ENCODE data around the gene RGL3. TPM values are rescaled to one million over a fixed set of nuclear protein-coding genes. Genes with fewer than 3 reads are reported as not detected.
A peak's percentile ranks its signal among the peaks of the same experiment; 100 is the strongest.

Gene RGL3
- total and polyA plus RNA-seq, 9 of the 15 experiments (the other 6 are each of a cell fraction or from before 2014, with no cell fraction given), result 0.12 to 0.61 (median 0.32) TPM; not detected in 4

- 0 out of 2 replicates have a peak, but pooled peaks have one; percentile 11 for TF ChIP-seq SMARCE1 (IDR thresholded peaks at IDR 0.05)
- 0 out of 4 replicates have a peak, but pooled peaks of 1 of the 2 experiments have one; percentile 16 for TF ChIP-seq TRIM24 (IDR thresholded peaks at IDR 0.05)
- TF ChIP-seq ZNF316 (IDR thresholded peaks at IDR 0.05), result peak; percentile 38; the same call in 1 of the 2 replicates
- TF ChIP-seq PURB (CRISPR knock-in tag; IDR thresholded peaks at IDR 0.05; ENCODE audit: low read depth), result no peak
- TF ChIP-seq SAP30 (IDR thresholded peaks at IDR 0.05; ENCODE audit: borderline replicate concordance, insufficient read depth, low read depth, low read length, poor library complexity, severe bottlenecking), result no peak
- TF ChIP-seq TEAD1 (CRISPR knock-in tag; IDR thresholded peaks at IDR 0.05), result no peak
- TF ChIP-seq DEAF1 (CRISPR knock-in tag; IDR thresholded peaks at IDR 0.05), result no peak
- 0 out of 4 replicates have a peak, but pooled peaks of 1 of the 2 experiments have one; percentile 5 for TF ChIP-seq ZNF639 (CRISPR knock-in tag; conservative IDR thresholded peaks at IDR 0.05 in 1 of 2, IDR thresholded peaks at IDR 0.05 in 1 of 2)
- no peak for TF ChIP-seq ZNF778 (CRISPR knock-in tag; IDR thresholded peaks at IDR 0.05)
- TF ChIP-seq SMAD1 (IDR thresholded peaks at IDR 0.05; ENCODE audit: low read depth, low read length, partially characterized antibody), result no peak
- TF ChIP-seq TCF7L2 (IDR thresholded peaks at IDR 0.05; ENCODE audit: low read depth, low read length), result no peak
- peak; percentile 84 for TF ChIP-seq ESRRA (IDR thresholded peaks at IDR 0.05; ENCODE audit: borderline replicate concordance, low read depth)
- TF ChIP-seq ZBED1 (IDR thresholded peaks at IDR 0.05), result no peak
- 0 out of 2 replicates have a peak, but pooled peaks have one; percentile 62 for TF ChIP-seq MTA1 (IDR thresholded peaks at IDR 0.05; ENCODE audit: borderline replicate concordance)
- no peak for TF ChIP-seq MTF1 (CRISPR knock-in tag; IDR thresholded peaks at IDR 0.05; ENCODE audit: borderline replicate concordance)
- no peak for TF ChIP-seq U2AF1 (optimal IDR thresholded peaks at IDR 0.05; ENCODE audit: low read depth, low read length)
- TF ChIP-seq ZNF143 (CRISPR knock-in tag; IDR thresholded peaks at IDR 0.05), result peak; percentile 46; the same call in 1 of the 2 replicates
- peak; percentile 96 for TF ChIP-seq HDGF (IDR thresholded peaks at IDR 0.05)
- TF ChIP-seq NFE2 (IDR thresholded peaks at IDR 0.05; ENCODE audit: low read depth), result no peak
- no peak for TF ChIP-seq ZBTB17 (CRISPR knock-in tag; IDR thresholded peaks at IDR 0.05)
- TF ChIP-seq ZBTB7A (IDR thresholded peaks at IDR 0.05; ENCODE audit: borderline replicate concordance, control insufficient read depth, low read depth, low read length), result 0 out of 2 replicates have a peak, but pooled peaks have one; percentile 18
- no peak for TF ChIP-seq EP300 (IDR thresholded peaks at IDR 0.05; ENCODE audit: low read length)
- no peak for TF ChIP-seq JUND (IDR thresholded peaks at IDR 0.05; ENCODE audit: borderline replicate concordance, low read depth, low read length)
- 0 out of 3 replicates have a peak, but pooled peaks have one; percentile 53 for TF ChIP-seq JUND (tag; IDR thresholded peaks at IDR 0.05; ENCODE audit: borderline replicate concordance, low read depth, low read length)
- TF ChIP-seq BCOR (IDR thresholded peaks at IDR 0.05), result peak; percentile 100
- TF ChIP-seq MAFF (IDR thresholded peaks at IDR 0.05; ENCODE audit: low read length), result peak; percentile 22; the same call in 1 of the 2 replicates
- TF ChIP-seq MEF2D (tag; conservative IDR thresholded peaks at IDR 0.05; ENCODE audit: low read depth), result 0 out of 2 replicates have a peak, but pooled peaks have one; percentile 55
- no peak for TF ChIP-seq ZKSCAN1 (IDR thresholded peaks at IDR 0.05; ENCODE audit: low read depth, low read length)
Observed at GRCh38 chr19:11373885-11374432, 45.2 kb downstream of the RGL3 start (continued).
